Activated naive CD4-positive, alpha-beta T cell treated with anti-CD3 and anti-CD28 coated beads, Interleukin-2, amount 50 U/mL, for 24 hours (primary cell): Measurements from ENCODE around the gene HTR2B.
"Not testable (repeated sequence)": the region's sequence is repeated elsewhere in the genome, so short reads cannot be mapped to it uniquely, and the experiment has no call there.

Source experiments
- H3K27ac Mint-ChIP-seq: one replicate; pipeline ENCODE4 v1.8.0; 2021; ENCODE audit warnings: mild to moderate bottlenecking, mixed read lengths
- H3K27me3 Mint-ChIP-seq: one replicate; pipeline ENCODE4 v1.8.0; 2021; ENCODE audit warnings: mixed read lengths
- H3K36me3 Mint-ChIP-seq: one replicate; pipeline ENCODE4 v1.8.0; 2021; ENCODE audit warnings: mixed read lengths
- H3K4me1 Mint-ChIP-seq: one replicate; pipeline ENCODE4 v1.8.0; 2021; ENCODE audit warnings: mixed read lengths
- H3K4me3 Mint-ChIP-seq: one replicate; pipeline ENCODE4 v1.8.0; 2021; ENCODE audit warnings: mild to moderate bottlenecking, mixed read lengths
- H3K9me3 Mint-ChIP-seq: one replicate; pipeline ENCODE4 v1.8.0; 2021; ENCODE audit warnings: mixed read lengths

Gene HTR2B

GRCh38 chr2:231117922-231118613 lies 6.8 kb downstream of the HTR2B start:
- Mint-ChIP-seq H3K9me3 (no peaks in the 10 kb centered on the region), H3K27me3 (no peaks in the 10 kb centered on the region), H3K4me1 (peaks cover 20% of the 10 kb centered on the region), H3K36me3 (peaks cover 14% of the 10 kb centered on the region), H3K27ac (no peak overlapping the region), H3K4me3 (no peak overlapping the region)

- no peak overlapping the region for H3K27ac Mint-ChIP-seq
- H3K9me3 Mint-ChIP-seq = no peaks in the 10 kb centered on the region
- peaks cover 23% of the 10 kb centered on the region for H3K4me1 Mint-ChIP-seq
- H3K36me3 Mint-ChIP-seq = peaks cover 16% of the 10 kb centered on the region
- H3K4me3 Mint-ChIP-seq = no peak overlapping the region
- H3K27me3 Mint-ChIP-seq = no peaks in the 10 kb centered on the region
Measured at GRCh38 chr2:231117148-231117547, 7.7 kb downstream of the HTR2B start.

GRCh38 chr2:231115651-231116050 lies 9.2 kb downstream of the HTR2B start:
- no peak overlapping the region for H3K27ac Mint-ChIP-seq
- H3K9me3 Mint-ChIP-seq = no peaks in the 10 kb centered on the region
- peaks cover 23% of the 10 kb centered on the region for H3K4me1 Mint-ChIP-seq
- no peak overlapping the region for H3K4me3 Mint-ChIP-seq
- peaks cover 24% of the 10 kb centered on the region for H3K36me3 Mint-ChIP-seq
- no peaks in the 10 kb centered on the region for H3K27me3 Mint-ChIP-seq

- Mint-ChIP-seq H3K27ac (no peak overlapping the region), H3K4me1 (peaks cover 16% of the 10 kb centered on the region), H3K27me3 (no peaks in the 10 kb centered on the region), H3K36me3 (peaks cover 37% of the 10 kb centered on the region), H3K4me3 (no peak overlapping the region), H3K9me3 (no peaks in the 10 kb centered on the region)
Measured at GRCh38 chr2:231113489-231113888, 11.4 kb downstream of the HTR2B start.

GRCh38 chr2:231111987-231112386 lies 12.9 kb downstream of the HTR2B start:
- peaks cover 9% of the 10 kb centered on the region for H3K4me1 Mint-ChIP-seq
- no peaks in the 10 kb centered on the region for H3K27me3 Mint-ChIP-seq
- H3K4me3 Mint-ChIP-seq = no peak overlapping the region
- no peaks in the 10 kb centered on the region for H3K9me3 Mint-ChIP-seq
- H3K27ac Mint-ChIP-seq = no peak overlapping the region
- peaks cover 35% of the 10 kb centered on the region for H3K36me3 Mint-ChIP-seq

GRCh38 chr2:231110551-231110950 lies 14.3 kb downstream of the HTR2B start:
- Mint-ChIP-seq H3K4me3 (no peak overlapping the region), H3K27ac (no peak overlapping the region), H3K36me3 (peaks cover 35% of the 10 kb centered on the region), H3K9me3 (no peaks in the 10 kb centered on the region), H3K4me1 (peaks cover 8% of the 10 kb centered on the region), H3K27me3 (no peaks in the 10 kb centered on the region)

GRCh38 chr2:231104115-231104713 lies 20.6 kb downstream of the HTR2B start:
- H3K9me3 Mint-ChIP-seq = peaks cover 6% of the 10 kb centered on the region
- peaks cover 11% of the 10 kb centered on the region for H3K4me1 Mint-ChIP-seq
- peaks cover 23% of the 10 kb centered on the region for H3K36me3 Mint-ChIP-seq
- H3K4me3 Mint-ChIP-seq = no peak overlapping the region
- peak overlapping the region; percentile 56 for H3K27ac Mint-ChIP-seq
- no peaks in the 10 kb centered on the region for H3K27me3 Mint-ChIP-seq

GRCh38 chr2:231102772-231103171 lies 22.1 kb downstream of the HTR2B start:
- H3K27me3 Mint-ChIP-seq = no peaks in the 10 kb centered on the region
- peaks cover 6% of the 10 kb centered on the region for H3K9me3 Mint-ChIP-seq
- no peak overlapping the region for H3K4me3 Mint-ChIP-seq
- peaks cover 26% of the 10 kb centered on the region for H3K36me3 Mint-ChIP-seq
- peaks cover 11% of the 10 kb centered on the region for H3K4me1 Mint-ChIP-seq
- no peak overlapping the region for H3K27ac Mint-ChIP-seq

GRCh38 chr2:231100990-231101389 lies 23.9 kb downstream of the HTR2B start:
- Mint-ChIP-seq H3K27ac (no peak overlapping the region), H3K4me3 (no peak overlapping the region), H3K27me3 (no peaks in the 10 kb centered on the region), H3K4me1 (peaks cover 11% of the 10 kb centered on the region), H3K36me3 (peaks cover 42% of the 10 kb centered on the region), H3K9me3 (peaks cover 6% of the 10 kb centered on the region)

- peaks cover 11% of the 10 kb centered on the region for H3K4me1 Mint-ChIP-seq
- not testable (repeated sequence) for H3K27ac Mint-ChIP-seq, H3K4me3 Mint-ChIP-seq, H3K9me3 Mint-ChIP-seq, H3K27me3 Mint-ChIP-seq
- peaks cover 47% of the 10 kb centered on the region for H3K36me3 Mint-ChIP-seq
Measured at GRCh38 chr2:231100321-231100720, 24.5 kb downstream of the HTR2B start.

- Mint-ChIP-seq H3K4me3 (no peak overlapping the region), H3K36me3 (peaks cover 48% of the 10 kb centered on the region), H3K27ac (no peak overlapping the region), H3K4me1 (peaks cover 11% of the 10 kb centered on the region), H3K9me3 (peaks cover 6% of the 10 kb centered on the region), H3K27me3 (no peaks in the 10 kb centered on the region)
Measured at GRCh38 chr2:231099918-231100317, 24.9 kb downstream of the HTR2B start.

- H3K4me3 Mint-ChIP-seq = no peak overlapping the region
- H3K27me3 Mint-ChIP-seq = no peaks in the 10 kb centered on the region
- no peaks in the 10 kb centered on the region for H3K4me1 Mint-ChIP-seq
- H3K9me3 Mint-ChIP-seq = peaks cover under 1% of the 10 kb centered on the region
- H3K36me3 Mint-ChIP-seq = peaks cover 67% of the 10 kb centered on the region
- no peak overlapping the region for H3K27ac Mint-ChIP-seq
Measured at GRCh38 chr2:231094736-231095346, 30.0 kb downstream of the HTR2B start.

GRCh38 chr2:231093933-231094332 lies 30.9 kb downstream of the HTR2B start:
- H3K9me3 Mint-ChIP-seq = no peaks in the 10 kb centered on the region
- H3K36me3 Mint-ChIP-seq = peaks cover 63% of the 10 kb centered on the region
- H3K27ac Mint-ChIP-seq = no peak overlapping the region
- H3K4me1 Mint-ChIP-seq = no peaks in the 10 kb centered on the region
- no peaks in the 10 kb centered on the region for H3K27me3 Mint-ChIP-seq
- H3K4me3 Mint-ChIP-seq = no peak overlapping the region

GRCh38 chr2:231088754-231089153 lies 36.1 kb downstream of the HTR2B start:
- Mint-ChIP-seq H3K9me3 (no peaks in the 10 kb centered on the region), H3K27ac (no peak overlapping the region), H3K4me3 (no peak overlapping the region), H3K36me3 (peaks cover 29% of the 10 kb centered on the region), H3K4me1 (no peaks in the 10 kb centered on the region), H3K27me3 (no peaks in the 10 kb centered on the region)

- peaks cover 26% of the 10 kb centered on the region for H3K36me3 Mint-ChIP-seq
- no peaks in the 10 kb centered on the region for H3K4me1 Mint-ChIP-seq
Measured at GRCh38 chr2:231084565-231084964, 40.3 kb downstream of the HTR2B start.

GRCh38 chr2:231069379-231070054 lies 55.3 kb downstream of the HTR2B start:
- peaks cover 20% of the 10 kb centered on the region for H3K36me3 Mint-ChIP-seq
- H3K9me3 Mint-ChIP-seq = no peaks in the 10 kb centered on the region
- H3K4me1 Mint-ChIP-seq = no peaks in the 10 kb centered on the region
- H3K27ac Mint-ChIP-seq = no peak overlapping the region
- no peaks in the 10 kb centered on the region for H3K27me3 Mint-ChIP-seq
- H3K4me3 Mint-ChIP-seq = no peak overlapping the region

More at GRCh38 chr2:231084565-231084964, 40.3 kb downstream of the HTR2B start:
- H3K4me3 Mint-ChIP-seq = no peak overlapping the region
- H3K27ac Mint-ChIP-seq = no peak overlapping the region
- H3K9me3 Mint-ChIP-seq = no peaks in the 10 kb centered on the region
- no peaks in the 10 kb centered on the region for H3K27me3 Mint-ChIP-seq
